GM23338 (cell line): ENCODE data around the gene SPIRE1. TPM values are rescaled to one million over a fixed set of nuclear protein-coding genes. Genes with fewer than 3 reads are reported as not detected.

ENCODE experiments used
- ATAC-seq: fragments of 200-7000 bp; cut with Tn5 transposase; 3 replicates; pipeline ENCODE4 v1.9.1; 2020
- DNase-seq: peaks from one replicate; pipeline ENCODE4 v3.0.0-alpha.2; 2015; ENCODE audit warnings: low spot score
- H2AFZ ChIP-seq: fragments of 200-600 bp; sonication (generic); 2 replicates; pipeline ENCODE4 v1.8.0; 2016; ENCODE audit warnings: antibody characterized with exemption, mild to moderate bottlenecking, moderate library complexity
- H3F3A ChIP-seq: fragments of 200-600 bp; sonication (generic); replicated peaks from 2 replicates; pipeline ENCODE4 v1.8.0; 2017; ENCODE audit warnings: antibody characterized with exemption, mixed run types, low read depth
- H3K27ac ChIP-seq: fragments of 200-600 bp; sonication (generic); 2 replicates; pipeline ENCODE4 v1.6.1; 2016; ENCODE audit warnings: low read depth
- H3K27me3 ChIP-seq: fragments of 200-600 bp; sonication (generic); 2 replicates; pipeline ENCODE4 v1.8.0; 2016; ENCODE audit warnings: mild to moderate bottlenecking, mixed run types, moderate library complexity; ENCODE audit not compliant: insufficient read depth
- H3K36me3 ChIP-seq: fragments of 200-600 bp; sonication (generic); 2 replicates; pipeline ENCODE4 v1.8.0; 2016; ENCODE audit warnings: mild to moderate bottlenecking; ENCODE audit not compliant: insufficient read depth
- H3K4me1 ChIP-seq: fragments of 200-600 bp; sonication (generic); 2 replicates; pipeline ENCODE4 v1.8.0; 2016; ENCODE audit warnings: mild to moderate bottlenecking, moderate library complexity; ENCODE audit not compliant: insufficient read depth
- H3K4me2 ChIP-seq: fragments of 200-600 bp; sonication (generic); 2 replicates; pipeline ENCODE4 v1.7.1; 2017; ENCODE audit warnings: mixed run types
- H3K4me3 ChIP-seq: fragments of 200-600 bp; sonication (generic); 2 replicates; pipeline ENCODE4 v1.6.1; 2016; ENCODE audit warnings: mixed run types
- H3K79me2 ChIP-seq: fragments of 200-600 bp; sonication (generic); replicated peaks from 2 replicates; pipeline ENCODE4 v1.8.0; 2017; ENCODE audit warnings: mild to moderate bottlenecking; ENCODE audit not compliant: insufficient read depth
- H3K9me2 ChIP-seq: fragments of 200-600 bp; sonication (generic); 2 replicates; pipeline ENCODE4 v1.8.0; 2017; ENCODE audit not compliant: insufficient read depth
- H4K20me1 ChIP-seq: fragments of 200-600 bp; sonication (generic); replicated peaks from 2 replicates; pipeline ENCODE4 v1.8.0; 2017; ENCODE audit warnings: mild to moderate bottlenecking; ENCODE audit not compliant: insufficient read depth
- H3K27ac Mint-ChIP-seq: 2 replicates; pipeline ENCODE4 v1.8.0; 2020; ENCODE audit warnings: inconsistent platforms, mild to moderate bottlenecking, moderate library complexity, mixed read lengths
- H3K27me3 Mint-ChIP-seq: 3 replicates; pipeline ENCODE4 v1.8.0; 2022; ENCODE audit warnings: low read depth, mild to moderate bottlenecking, moderate library complexity, mixed read lengths, inconsistent platforms; ENCODE audit not compliant: insufficient read depth, poor library complexity
- H3K36me3 Mint-ChIP-seq: 3 replicates; pipeline ENCODE4 v1.8.0; 2021; ENCODE audit warnings: low read depth, mild to moderate bottlenecking, inconsistent platforms, moderate library complexity, mixed read lengths
- H3K4me1 Mint-ChIP-seq: 3 replicates; pipeline ENCODE4 v1.8.0; 2020; ENCODE audit warnings: mild to moderate bottlenecking, inconsistent platforms, mixed read lengths
- H3K4me3 Mint-ChIP-seq: 3 replicates; pipeline ENCODE4 v1.8.0; 2021; ENCODE audit warnings: moderate library complexity, mild to moderate bottlenecking, inconsistent platforms, mixed read lengths
- H3K9me3 Mint-ChIP-seq: 3 replicates; pipeline ENCODE4 v1.8.0; 2020; ENCODE audit warnings: moderate library complexity, mild to moderate bottlenecking, inconsistent platforms, mixed read lengths
- EZH2 ChIP-seq: fragments of 200-600 bp; sonication (generic); IDR thresholded peaks from one replicate; pipeline ENCODE4 v1.8.0; 2017; ENCODE audit warnings: antibody characterized with exemption, mild to moderate bottlenecking, low read depth; ENCODE audit not compliant: unreplicated experiment
- ZNF114 ChIP-seq: fragments of 250-450 bp; sonication (Bioruptor Pico); IDR thresholded peaks from 2 replicates; pipeline ENCODE4 v1.5.0; 2020; ENCODE audit warnings: mild to moderate bottlenecking, moderate library complexity
- ZNF331 ChIP-seq: fragments of 250-450 bp; sonication (Bioruptor Pico); IDR thresholded peaks from 2 replicates; pipeline ENCODE4 v1.5.0; 2020; ENCODE audit warnings: low read depth, mild to moderate bottlenecking, moderate library complexity
- polyA plus RNA-seq: library from polyadenylated mRNA; unstranded; fragments of >200 nt; fragmentation: Nextera tagmentation; extraction: Ambion mirVana; gene quantifications from 2 replicates; pipeline ENCODE4 v1.2.1, GENCODE V29; 2016
- total RNA-seq: library from RNA; depleted of rRNA; stranded (reverse); fragments of >200 nt; shearing (Covaris generic); gene quantifications from 2 replicates; pipeline ENCODE4 v1.2.3, GENCODE V29; 2014
- TF ChIP-seq, protein P1 (sequence below): IDR thresholded peaks from one replicate; pipeline ENCODE4 v1.6.1; 2018; ENCODE audit warnings: antibody characterized with exemption; ENCODE audit not compliant: unreplicated experiment
- TF ChIP-seq, protein P2 (sequence below): fragments of 250-450 bp; sonication (Bioruptor Pico); IDR thresholded peaks from 2 replicates; pipeline ENCODE4 v1.5.0; 2020; ENCODE audit warnings: mild to moderate bottlenecking, moderate library complexity

The SPIRE1 gene
- total and polyA plus RNA-seq, 2 experiments from 2014 or later, result 2.9 to 15.5 TPM

DNA sequence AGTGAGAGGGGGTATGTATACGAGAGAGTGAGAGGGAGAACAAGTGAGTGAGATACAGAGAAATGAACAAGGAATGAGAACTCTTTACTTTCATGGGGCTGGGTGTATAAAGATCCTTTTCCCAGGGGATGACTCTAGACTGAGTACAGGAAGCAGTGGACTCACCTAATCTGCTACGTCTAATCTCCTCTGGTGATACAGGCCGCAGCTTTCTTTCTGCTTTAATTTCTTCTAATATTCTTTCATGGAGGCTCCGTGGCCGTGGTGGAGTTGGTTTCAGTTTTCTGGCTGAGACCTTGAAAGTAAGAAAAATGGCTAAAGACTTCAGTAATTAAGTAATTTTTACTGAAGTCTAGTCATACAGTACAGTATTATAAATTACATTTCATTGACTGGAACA is 165.0 kb downstream of the SPIRE1 start:
- Histone ChIP-seq H3K9me2 (no peaks in the 10 kb centered on the region), H3K4me3 (no peak overlapping the region), H3K27ac (no peak overlapping the region), H3K36me3 (no peaks in the 10 kb centered on the region), H2AFZ (no peak overlapping the region), H3K4me1 (no peaks in the 10 kb centered on the region), H3K79me2 (no peaks in the 10 kb centered on the region), H3K27me3 (no peaks in the 10 kb centered on the region), H3K4me2 (no peak overlapping the region), H4K20me1 (no peaks in the 10 kb centered on the region), H3F3A (no peaks in the 10 kb centered on the region)
- Mint-ChIP-seq H3K9me3 (no peaks in the 10 kb centered on the region), H3K4me1 (no peaks in the 10 kb centered on the region), H3K27ac (no peak overlapping the region), H3K36me3 (peaks cover 20% of the 10 kb centered on the region; the same call in 2 of the 3 replicates), H3K27me3 (no peaks in the 10 kb centered on the region), H3K4me3 (no peak overlapping the region)
- TF ChIP-seq, protein P1, sequence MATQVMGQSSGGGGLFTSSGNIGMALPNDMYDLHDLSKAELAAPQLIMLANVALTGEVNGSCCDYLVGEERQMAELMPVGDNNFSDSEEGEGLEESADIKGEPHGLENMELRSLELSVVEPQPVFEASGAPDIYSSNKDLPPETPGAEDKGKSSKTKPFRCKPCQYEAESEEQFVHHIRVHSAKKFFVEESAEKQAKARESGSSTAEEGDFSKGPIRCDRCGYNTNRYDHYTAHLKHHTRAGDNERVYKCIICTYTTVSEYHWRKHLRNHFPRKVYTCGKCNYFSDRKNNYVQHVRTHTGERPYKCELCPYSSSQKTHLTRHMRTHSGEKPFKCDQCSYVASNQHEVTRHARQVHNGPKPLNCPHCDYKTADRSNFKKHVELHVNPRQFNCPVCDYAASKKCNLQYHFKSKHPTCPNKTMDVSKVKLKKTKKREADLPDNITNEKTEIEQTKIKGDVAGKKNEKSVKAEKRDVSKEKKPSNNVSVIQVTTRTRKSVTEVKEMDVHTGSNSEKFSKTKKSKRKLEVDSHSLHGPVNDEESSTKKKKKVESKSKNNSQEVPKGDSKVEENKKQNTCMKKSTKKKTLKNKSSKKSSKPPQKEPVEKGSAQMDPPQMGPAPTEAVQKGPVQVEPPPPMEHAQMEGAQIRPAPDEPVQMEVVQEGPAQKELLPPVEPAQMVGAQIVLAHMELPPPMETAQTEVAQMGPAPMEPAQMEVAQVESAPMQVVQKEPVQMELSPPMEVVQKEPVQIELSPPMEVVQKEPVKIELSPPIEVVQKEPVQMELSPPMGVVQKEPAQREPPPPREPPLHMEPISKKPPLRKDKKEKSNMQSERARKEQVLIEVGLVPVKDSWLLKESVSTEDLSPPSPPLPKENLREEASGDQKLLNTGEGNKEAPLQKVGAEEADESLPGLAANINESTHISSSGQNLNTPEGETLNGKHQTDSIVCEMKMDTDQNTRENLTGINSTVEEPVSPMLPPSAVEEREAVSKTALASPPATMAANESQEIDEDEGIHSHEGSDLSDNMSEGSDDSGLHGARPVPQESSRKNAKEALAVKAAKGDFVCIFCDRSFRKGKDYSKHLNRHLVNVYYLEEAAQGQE, result no peak
- no peak for TF ChIP-seq EZH2
- TF ChIP-seq, protein P2, sequence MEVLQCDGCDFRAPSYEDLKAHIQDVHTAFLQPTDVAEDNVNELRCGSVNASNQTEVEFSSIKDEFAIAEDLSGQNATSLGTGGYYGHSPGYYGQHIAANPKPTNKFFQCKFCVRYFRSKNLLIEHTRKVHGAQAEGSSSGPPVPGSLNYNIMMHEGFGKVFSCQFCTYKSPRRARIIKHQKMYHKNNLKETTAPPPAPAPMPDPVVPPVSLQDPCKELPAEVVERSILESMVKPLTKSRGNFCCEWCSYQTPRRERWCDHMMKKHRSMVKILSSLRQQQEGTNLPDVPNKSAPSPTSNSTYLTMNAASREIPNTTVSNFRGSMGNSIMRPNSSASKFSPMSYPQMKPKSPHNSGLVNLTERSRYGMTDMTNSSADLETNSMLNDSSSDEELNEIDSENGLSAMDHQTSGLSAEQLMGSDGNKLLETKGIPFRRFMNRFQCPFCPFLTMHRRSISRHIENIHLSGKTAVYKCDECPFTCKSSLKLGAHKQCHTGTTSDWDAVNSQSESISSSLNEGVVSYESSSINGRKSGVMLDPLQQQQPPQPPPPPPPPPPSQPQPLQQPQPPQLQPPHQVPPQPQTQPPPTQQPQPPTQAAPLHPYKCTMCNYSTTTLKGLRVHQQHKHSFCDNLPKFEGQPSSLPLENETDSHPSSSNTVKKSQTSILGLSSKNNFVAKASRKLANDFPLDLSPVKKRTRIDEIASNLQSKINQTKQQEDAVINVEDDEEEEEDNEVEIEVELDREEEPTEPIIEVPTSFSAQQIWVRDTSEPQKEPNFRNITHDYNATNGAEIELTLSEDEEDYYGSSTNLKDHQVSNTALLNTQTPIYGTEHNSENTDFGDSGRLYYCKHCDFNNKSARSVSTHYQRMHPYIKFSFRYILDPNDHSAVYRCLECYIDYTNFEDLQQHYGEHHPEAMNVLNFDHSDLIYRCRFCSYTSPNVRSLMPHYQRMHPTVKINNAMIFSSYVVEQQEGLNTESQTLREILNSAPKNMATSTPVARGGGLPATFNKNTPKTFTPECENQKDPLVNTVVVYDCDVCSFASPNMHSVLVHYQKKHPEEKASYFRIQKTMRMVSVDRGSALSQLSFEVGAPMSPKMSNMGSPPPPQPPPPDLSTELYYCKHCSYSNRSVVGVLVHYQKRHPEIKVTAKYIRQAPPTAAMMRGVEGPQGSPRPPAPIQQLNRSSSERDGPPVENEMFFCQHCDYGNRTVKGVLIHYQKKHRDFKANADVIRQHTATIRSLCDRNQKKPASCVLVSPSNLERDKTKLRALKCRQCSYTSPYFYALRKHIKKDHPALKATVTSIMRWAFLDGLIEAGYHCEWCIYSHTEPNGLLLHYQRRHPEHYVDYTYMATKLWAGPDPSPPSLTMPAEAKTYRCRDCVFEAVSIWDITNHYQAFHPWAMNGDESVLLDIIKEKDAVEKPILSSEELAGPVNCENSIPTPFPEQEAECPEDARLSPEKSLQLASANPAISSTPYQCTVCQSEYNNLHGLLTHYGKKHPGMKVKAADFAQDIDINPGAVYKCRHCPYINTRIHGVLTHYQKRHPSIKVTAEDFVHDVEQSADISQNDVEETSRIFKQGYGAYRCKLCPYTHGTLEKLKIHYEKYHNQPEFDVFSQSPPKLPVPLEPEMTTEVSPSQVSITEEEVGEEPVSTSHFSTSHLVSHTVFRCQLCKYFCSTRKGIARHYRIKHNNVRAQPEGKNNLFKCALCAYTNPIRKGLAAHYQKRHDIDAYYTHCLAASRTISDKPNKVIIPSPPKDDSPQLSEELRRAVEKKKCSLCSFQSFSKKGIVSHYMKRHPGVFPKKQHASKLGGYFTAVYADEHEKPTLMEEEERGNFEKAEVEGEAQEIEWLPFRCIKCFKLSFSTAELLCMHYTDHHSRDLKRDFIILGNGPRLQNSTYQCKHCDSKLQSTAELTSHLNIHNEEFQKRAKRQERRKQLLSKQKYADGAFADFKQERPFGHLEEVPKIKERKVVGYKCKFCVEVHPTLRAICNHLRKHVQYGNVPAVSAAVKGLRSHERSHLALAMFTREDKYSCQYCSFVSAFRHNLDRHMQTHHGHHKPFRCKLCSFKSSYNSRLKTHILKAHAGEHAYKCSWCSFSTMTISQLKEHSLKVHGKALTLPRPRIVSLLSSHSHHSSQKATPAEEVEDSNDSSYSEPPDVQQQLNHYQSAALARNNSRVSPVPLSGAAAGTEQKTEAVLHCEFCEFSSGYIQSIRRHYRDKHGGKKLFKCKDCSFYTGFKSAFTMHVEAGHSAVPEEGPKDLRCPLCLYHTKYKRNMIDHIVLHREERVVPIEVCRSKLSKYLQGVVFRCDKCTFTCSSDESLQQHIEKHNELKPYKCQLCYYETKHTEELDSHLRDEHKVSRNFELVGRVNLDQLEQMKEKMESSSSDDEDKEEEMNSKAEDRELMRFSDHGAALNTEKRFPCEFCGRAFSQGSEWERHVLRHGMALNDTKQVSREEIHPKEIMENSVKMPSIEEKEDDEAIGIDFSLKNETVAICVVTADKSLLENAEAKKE (CRISPR knock-in tag), result no peak
- TF ChIP-seq ZNF114 (CRISPR knock-in tag), result no peak
- TF ChIP-seq ZNF331 (CRISPR knock-in tag), result no peak
- ATAC-seq, result no peak
- no peak for DNase-seq
